ENCODE results near the gene TNIP1. TPM values are rescaled to one million over a fixed set of nuclear protein-coding genes. Genes with fewer than 3 reads are reported as not detected.

The TNIP1 gene
- total RNA-seq, 2 donors from 2014 or later = 51.3 to 52.2 TPM

- no peak for TF ChIP-seq CTCF (conservative IDR thresholded peaks at IDR 0.05)
- H3K9ac ChIP-seq (ENCODE audit: extremely low read depth, low read length, poor library complexity, severe bottlenecking) = no peak overlapping the region
- DNase-seq = no peak
- H3K27ac ChIP-seq (ENCODE audit: low read depth, low read length) = no peak overlapping the region
- Mint-ChIP-seq H3K9me3 (no peaks in the 10 kb centered on the region), H3K4me3 (no peak overlapping the region), H3K27ac (no peak overlapping the region), H3K27me3 (ENCODE audit: insufficient read depth) (no peaks in the 10 kb centered on the region), H3K4me1 (no peaks in the 10 kb centered on the region), H3K36me3 (ENCODE audit: low read depth) (peaks cover 15% of the 10 kb centered on the region)
- H3K27me3 ChIP-seq (ENCODE audit: control insufficient read depth, insufficient read depth, low read length, poor library complexity, severe bottlenecking) = no peaks in the 10 kb centered on the region
- no peak overlapping the region for H3K4me3 ChIP-seq (ENCODE audit: low read length)
- H3K4me1 ChIP-seq (ENCODE audit: control insufficient read depth, insufficient read depth, low read length) = no peaks in the 10 kb centered on the region
- H3K9me3 ChIP-seq (ENCODE audit: control insufficient read depth, low read length) = no peaks in the 10 kb centered on the region
- peaks cover 29% of the 10 kb centered on the region for H3K36me3 ChIP-seq (ENCODE audit: control insufficient read depth, insufficient read depth, low read length)
- 94 to 100% methylated on average over 2 to 4 of the region's 4 CpGs for WGBS, 2 experiments (ENCODE audit: insufficient coverage in 1 of 2, insufficient read length in 1 of 2)
Observed at GRCh38 chr5:151053796-151054462, 26.9 kb downstream of the TNIP1 start.

- H3K27me3 Mint-ChIP-seq (ENCODE audit: insufficient read depth) = no peaks in the 10 kb centered on the region
- H3K27ac Mint-ChIP-seq = no peak overlapping the region
- no peak for TF ChIP-seq CTCF (conservative IDR thresholded peaks at IDR 0.05)
- Histone ChIP-seq H3K27me3 (ENCODE audit: control insufficient read depth, insufficient read depth, low read length, poor library complexity, severe bottlenecking) (no peaks in the 10 kb centered on the region), H3K9me3 (ENCODE audit: control insufficient read depth, low read length) (no peaks in the 10 kb centered on the region), H3K4me3 (ENCODE audit: low read length) (no peak overlapping the region), H3K9ac (ENCODE audit: extremely low read depth, low read length, poor library complexity, severe bottlenecking) (no peak overlapping the region), H3K27ac (ENCODE audit: low read depth, low read length) (no peak overlapping the region), H3K36me3 (ENCODE audit: control insufficient read depth, insufficient read depth, low read length) (peaks cover 37% of the 10 kb centered on the region), H3K4me1 (ENCODE audit: control insufficient read depth, insufficient read depth, low read length) (no peaks in the 10 kb centered on the region)
- WGBS, 2 experiments (ENCODE audit: insufficient coverage in 1 of 2, insufficient read length in 1 of 2) = 90 to 91% methylated on average over 1 to 3 of the region's 3 CpGs
- no peak overlapping the region for H3K4me3 Mint-ChIP-seq
- H3K36me3 Mint-ChIP-seq (ENCODE audit: low read depth) = peaks cover 15% of the 10 kb centered on the region
- no peak for DNase-seq
- no peaks in the 10 kb centered on the region for H3K4me1 Mint-ChIP-seq
- H3K9me3 Mint-ChIP-seq = no peaks in the 10 kb centered on the region
Observed at GRCh38 chr5:151052836-151053235, 28.0 kb downstream of the TNIP1 start.

- Histone ChIP-seq H3K9ac (ENCODE audit: extremely low read depth, low read length, poor library complexity, severe bottlenecking) (no peak overlapping the region), H3K4me3 (ENCODE audit: low read length) (no peak overlapping the region), H3K4me1 (ENCODE audit: control insufficient read depth, insufficient read depth, low read length) (no peaks in the 10 kb centered on the region), H3K36me3 (ENCODE audit: control insufficient read depth, insufficient read depth, low read length) (peaks cover 43% of the 10 kb centered on the region), H3K27me3 (ENCODE audit: control insufficient read depth, insufficient read depth, low read length, poor library complexity, severe bottlenecking) (no peaks in the 10 kb centered on the region), H3K9me3 (ENCODE audit: control insufficient read depth, low read length) (no peaks in the 10 kb centered on the region), H3K27ac (ENCODE audit: low read depth, low read length) (no peak overlapping the region)
- no peak for DNase-seq
- no peak for TF ChIP-seq CTCF (conservative IDR thresholded peaks at IDR 0.05)
- no peaks in the 10 kb centered on the region for H3K27me3 Mint-ChIP-seq (ENCODE audit: insufficient read depth)
- WGBS, 2 experiments (ENCODE audit: insufficient coverage in 1 of 2, insufficient read length in 1 of 2) = 90 to 98% methylated on average over 5 to 10 of the region's 10 CpGs
- peak overlapping the region; percentile 74 for H3K27ac Mint-ChIP-seq
- no peak overlapping the region for H3K4me3 Mint-ChIP-seq
- H3K4me1 Mint-ChIP-seq = no peaks in the 10 kb centered on the region
- no peaks in the 10 kb centered on the region for H3K9me3 Mint-ChIP-seq
- peaks cover 17% of the 10 kb centered on the region for H3K36me3 Mint-ChIP-seq (ENCODE audit: low read depth)
Observed at GRCh38 chr5:151051931-151052608, 28.8 kb downstream of the TNIP1 start.

Measured in endodermal cell (in vitro differentiated cells).